Dedifferentiated amniotic fluid mesenchymal stem cell (primary cell): ENCODE measurements around the gene PFKFB4.

Source experiments
- DNase-seq: peaks from one replicate; pipeline ENCODE4 v3.0.0-alpha.2; 2016; ENCODE audit errors: extremely low spot score

PFKFB4 gene

GRCh38 chr3:48556796-48557626 is at the start of gene PFKFB4:
Gene PFKFB4 (minus strand): TSS chr3:48556803. CDS start chr3:48556777, 26 bp downstream.
- peak; percentile 99 for DNase-seq

- DNase-seq = no peak
Observed at GRCh38 chr3:48601622-48601994, 45.0 kb upstream of the PFKFB4 start.

- DNase-seq = no peak
Observed at GRCh38 chr3:48600711-48601621, 44.4 kb upstream of the PFKFB4 start.

GRCh38 chr3:48599509-48600285 is 43.1 kb upstream of the PFKFB4 start:
- DNase-seq = no peak

GRCh38 chr3:48599077-48599501 is 42.5 kb upstream of the PFKFB4 start:
- no peak for DNase-seq

- DNase-seq = peak; percentile 98
Observed at GRCh38 chr3:48598323-48599076, 41.9 kb upstream of the PFKFB4 start.

- DNase-seq = no peak
Observed at GRCh38 chr3:48597408-48597800, 40.8 kb upstream of the PFKFB4 start.

- no peak for DNase-seq
Observed at GRCh38 chr3:48596676-48597407, 40.2 kb upstream of the PFKFB4 start.

GRCh38 chr3:48596157-48596556 is 39.6 kb upstream of the PFKFB4 start:
- DNase-seq = no peak

GRCh38 chr3:48595526-48596121 is 39.0 kb upstream of the PFKFB4 start:
- DNase-seq = peak; percentile 69

- no peak for DNase-seq
Observed at GRCh38 chr3:48595075-48595525, 38.5 kb upstream of the PFKFB4 start, which contains the start of gene COL7A1. Gene COL7A1 (minus strand): TSS chr3:48595329. CDS start chr3:48595159, 170 bp downstream.

- DNase-seq = no peak
Observed at GRCh38 chr3:48594417-48595049, 37.9 kb upstream of the PFKFB4 start.

- no peak for DNase-seq
Observed at GRCh38 chr3:48593337-48593736, 36.7 kb upstream of the PFKFB4 start.

GRCh38 chr3:48592519-48593087 is 36.0 kb upstream of the PFKFB4 start:
- DNase-seq = no peak

- DNase-seq = no peak
Observed at GRCh38 chr3:48591886-48592518, 35.4 kb upstream of the PFKFB4 start.

GRCh38 chr3:48591436-48591835 is 34.8 kb upstream of the PFKFB4 start:
- no peak for DNase-seq

GRCh38 chr3:48588230-48588629 is 31.6 kb upstream of the PFKFB4 start:
- DNase-seq = no peak

GRCh38 chr3:48587686-48588085 is 31.1 kb upstream of the PFKFB4 start:
- no peak for DNase-seq

GRCh38 chr3:48585411-48585810 is 28.8 kb upstream of the PFKFB4 start:
- DNase-seq = no peak
